OCI-LY3 (cell line): ENCODE data around the gene BORA.

Experiments
- H2AFZ ChIP-seq: fragments of 200-600, 300-600 bp; shearing (Covaris generic); 2 replicates; pipeline ENCODE4 v1.6.0; 2014; ENCODE audit warnings: antibody characterized with exemption, low read depth, low read length
- H3K27ac ChIP-seq: fragments of 200-600, 300-600 bp; sonication (generic); 2 replicates; pipeline ENCODE4 v1.5.1; 2014; ENCODE audit warnings: mild to moderate bottlenecking, low read length, moderate library complexity, mixed read lengths
- H3K27me3 ChIP-seq: fragments of 200-600, 300-600 bp; sonication (generic); 2 replicates; pipeline ENCODE4 v1.6.1; 2014; ENCODE audit warnings: low read depth, low read length, mixed read lengths
- H3K36me3 ChIP-seq: fragments of 200-600, 300-600 bp; sonication (generic); replicated peaks from 2 replicates; pipeline ENCODE3; 2014; ENCODE audit warnings: low read depth, low read length, mixed read lengths
- H3K4me1 ChIP-seq: fragments of 300-600, 200-600 bp; sonication (generic); 2 replicates; pipeline ENCODE4 v1.6.1; 2014; ENCODE audit warnings: low read length, mixed read lengths
- H3K4me2 ChIP-seq: fragments of 200-600, 300-600 bp; sonication (generic); 2 replicates; pipeline ENCODE4 v1.6.1; 2014; ENCODE audit warnings: low read length, mixed read lengths
- H3K4me3 ChIP-seq: fragments of 300-600, 200-600 bp; sonication (generic); 2 replicates; pipeline ENCODE4 v1.5.1; 2014; ENCODE audit warnings: antibody characterized with exemption, mild to moderate bottlenecking, low read length, moderate library complexity
- H3K79me2 ChIP-seq: fragments of 300-600, 200-600 bp; shearing (Covaris generic); 2 replicates; pipeline ENCODE4 v1.6.1; 2014; ENCODE audit warnings: mild to moderate bottlenecking, low read length, mixed read lengths
- H3K9ac ChIP-seq: fragments of 300-600, 200-600 bp; shearing (Covaris generic); 2 replicates; pipeline ENCODE4 v1.6.0; 2014; ENCODE audit warnings: mild to moderate bottlenecking, low read length, moderate library complexity
- H3K9me3 ChIP-seq: fragments of 200-600, 300-600 bp; shearing (Covaris generic); 2 replicates; pipeline ENCODE4 v1.6.1; 2014; ENCODE audit warnings: low read length, mixed read lengths; ENCODE audit not compliant: insufficient read depth
- H4K20me1 ChIP-seq: fragments of 200-600, 300-600 bp; sonication (generic); 2 replicates; pipeline ENCODE4 v1.6.1; 2016; ENCODE audit warnings: low read length, mixed read lengths; ENCODE audit not compliant: insufficient read depth
- EZH2phosphoT487 ChIP-seq: fragments of 200-600 bp; shearing (Covaris generic); IDR thresholded peaks from 2 replicates; pipeline ENCODE4 v1.6.1; 2018; ENCODE audit warnings: antibody characterized with exemption, mixed run types, low read depth
- TF ChIP-seq, protein P1 (sequence below): fragments of 200-600, 300-600 bp; sonication (generic); IDR thresholded peaks from 2 replicates; pipeline ENCODE4 v1.5.1; 2014; ENCODE audit warnings: antibody characterized with exemption, low read length, low read depth

The BORA gene

GRCh38 chr13:72760189-72760588 lies 32.5 kb downstream of the BORA start:
- TF ChIP-seq EZH2phosphoT487 = no peak
- TF ChIP-seq, protein P1, sequence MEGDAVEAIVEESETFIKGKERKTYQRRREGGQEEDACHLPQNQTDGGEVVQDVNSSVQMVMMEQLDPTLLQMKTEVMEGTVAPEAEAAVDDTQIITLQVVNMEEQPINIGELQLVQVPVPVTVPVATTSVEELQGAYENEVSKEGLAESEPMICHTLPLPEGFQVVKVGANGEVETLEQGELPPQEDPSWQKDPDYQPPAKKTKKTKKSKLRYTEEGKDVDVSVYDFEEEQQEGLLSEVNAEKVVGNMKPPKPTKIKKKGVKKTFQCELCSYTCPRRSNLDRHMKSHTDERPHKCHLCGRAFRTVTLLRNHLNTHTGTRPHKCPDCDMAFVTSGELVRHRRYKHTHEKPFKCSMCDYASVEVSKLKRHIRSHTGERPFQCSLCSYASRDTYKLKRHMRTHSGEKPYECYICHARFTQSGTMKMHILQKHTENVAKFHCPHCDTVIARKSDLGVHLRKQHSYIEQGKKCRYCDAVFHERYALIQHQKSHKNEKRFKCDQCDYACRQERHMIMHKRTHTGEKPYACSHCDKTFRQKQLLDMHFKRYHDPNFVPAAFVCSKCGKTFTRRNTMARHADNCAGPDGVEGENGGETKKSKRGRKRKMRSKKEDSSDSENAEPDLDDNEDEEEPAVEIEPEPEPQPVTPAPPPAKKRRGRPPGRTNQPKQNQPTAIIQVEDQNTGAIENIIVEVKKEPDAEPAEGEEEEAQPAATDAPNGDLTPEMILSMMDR = no peak

DNA sequence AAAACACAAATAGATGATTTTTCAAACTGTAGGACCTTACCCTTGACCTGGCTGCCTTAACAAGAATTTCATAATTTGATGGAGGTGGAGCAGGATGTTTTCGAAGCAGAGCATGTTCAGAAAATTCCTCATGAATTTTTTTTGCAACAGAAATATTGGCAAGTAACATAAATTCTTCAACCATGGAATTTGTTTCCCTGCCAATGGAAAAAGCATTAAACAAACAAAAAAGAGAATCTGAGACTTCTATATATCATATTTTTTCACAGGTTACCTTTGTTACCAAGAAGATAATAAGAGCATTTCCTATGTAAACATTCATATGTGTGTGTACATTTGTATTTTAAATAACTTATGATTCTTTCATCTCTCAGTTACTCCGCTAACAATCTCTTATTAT lies 35.7 kb downstream of the BORA start:
- H3K4me1 ChIP-seq = peaks cover 5% of the 10 kb centered on the region; the same call in 1 of the 2 replicates
- no peaks in the 10 kb centered on the region for H3K27me3 ChIP-seq
- no peak overlapping the region for H3K9ac ChIP-seq
- TF ChIP-seq EZH2phosphoT487 = no peak
- TF ChIP-seq, protein P1 = no peak
- no peak overlapping the region for H3K4me3 ChIP-seq
- H2AFZ ChIP-seq = no peak overlapping the region
- no peak overlapping the region for H3K27ac ChIP-seq
- H3K4me2 ChIP-seq = no peak overlapping the region
- H3K36me3 ChIP-seq = peaks cover 79% of the 10 kb centered on the region
- H3K79me2 ChIP-seq = 0 out of 2 replicates have a peak, but pooled peaks cover 1% of the 10 kb centered on the region
- no peaks in the 10 kb centered on the region for H3K9me3 ChIP-seq
- 0 out of 2 replicates have a peak, but pooled peaks cover 2% of the 10 kb centered on the region for H4K20me1 ChIP-seq

More at GRCh38 chr13:72760189-72760588, 32.5 kb downstream of the BORA start:
- no peak overlapping the region for H3K4me2 ChIP-seq
- 0 out of 2 replicates have a peak, but pooled peaks cover 5% of the 10 kb centered on the region for H3K79me2 ChIP-seq
- H3K36me3 ChIP-seq = peaks cover 76% of the 10 kb centered on the region
- H3K9me3 ChIP-seq = no peaks in the 10 kb centered on the region
- H2AFZ ChIP-seq = no peak overlapping the region
- H3K4me1 ChIP-seq = peaks cover 5% of the 10 kb centered on the region; the same call in 1 of the 2 replicates
- no peak overlapping the region for H3K4me3 ChIP-seq
- 0 out of 2 replicates have a peak, but pooled peaks cover 3% of the 10 kb centered on the region for H4K20me1 ChIP-seq
- H3K27me3 ChIP-seq = no peaks in the 10 kb centered on the region
- no peak overlapping the region for H3K27ac ChIP-seq
- H3K9ac ChIP-seq = no peak overlapping the region

GRCh38 chr13:72774019-72774418 lies 46.3 kb downstream of the BORA start:
- Histone ChIP-seq H3K27ac (no peak overlapping the region), H3K4me2 (no peak overlapping the region), H3K27me3 (no peaks in the 10 kb centered on the region), H3K4me3 (no peak overlapping the region), H3K9me3 (no peaks in the 10 kb centered on the region), H3K36me3 (peaks cover 65% of the 10 kb centered on the region), H3K79me2 (peaks cover 23% of the 10 kb centered on the region), H3K4me1 (no peaks in the 10 kb centered on the region), H2AFZ (no peak overlapping the region), H3K9ac (no peak overlapping the region), H4K20me1 (no peaks in the 10 kb centered on the region)
- TF ChIP-seq EZH2phosphoT487 = no peak
- TF ChIP-seq, protein P1 = no peak

GRCh38 chr13:72781451-72782439 lies 54.0 kb downstream of the BORA start, which contains the start of the genes DIS3 and PIBF1:
TSS of gene DIS3 (minus strand) at chr13:72781900. CDS start at chr13:72781832, 68 bp downstream.
TSS of gene PIBF1 (plus strand) at chr13:72782133. CDS start at chr13:72783470, 1,337 bp downstream.
- peak within 1 kb of the TSS; percentile 92 for H3K4me3 ChIP-seq
- peaks cover 97% of the 10 kb centered on the region for H3K79me2 ChIP-seq
- peak within 1 kb of the TSS; percentile 93 for H3K4me2 ChIP-seq
- TF ChIP-seq EZH2phosphoT487 = no peak
- TF ChIP-seq, protein P1 = no peak
- H2AFZ ChIP-seq = peak within 1 kb of the TSS; percentile 62
- peaks cover 30% of the 10 kb centered on the region for H3K36me3 ChIP-seq
- no peaks in the 10 kb centered on the region for H3K9me3 ChIP-seq
- peak within 1 kb of the TSS; percentile 77 for H3K27ac ChIP-seq
- peak within 1 kb of the TSS; percentile 89 for H3K9ac ChIP-seq
- peaks cover 4% of the 10 kb centered on the region; the same call in 1 of the 2 replicates for H4K20me1 ChIP-seq
- no peaks in the 10 kb centered on the region for H3K27me3 ChIP-seq
- peaks cover 22% of the 10 kb centered on the region for H3K4me1 ChIP-seq
